Muscle of leg (tissue), 9 donors: ENCODE measurements around the gene EXOC3L1. TPM values are rescaled to one million over a fixed set of nuclear protein-coding genes. Genes with fewer than 3 reads are reported as not detected.

ENCODE experiments used
- polyA plus RNA-seq, 8 donors: library from polyadenylated mRNA; unstranded; fragments of 120-200 nt; gene quantifications; one replicate each; pipeline versions ENCODE4 v1.2.1 to v1.2.3, GENCODE V29; 2013; ENCODE audit warnings: inconsistent platforms in 1 of 8, low replicate concordance in 1 of 8; ENCODE audit not compliant: insufficient read length in 8 of 8, insufficient read depth in 1 of 8
- total RNA-seq: library from RNA; stranded (reverse); fragments of 120-200 nt; gene quantifications from one replicate; pipeline ENCODE4 v1.2.4, GENCODE V29; 2013

The EXOC3L1 gene
- total and polyA plus RNA-seq, 9 donors: 7.6 to 15.5 (median 11.4) TPM

Other genes starting within 250 kb of the EXOC3L1 start
- 0.22 TPM for gene CES3, start 228.9 kb downstream of the EXOC3L1 start, total RNA-seq
- 1 to 10 TPM in 1 of 8 donors, under 1 TPM in 7; 0.05 to 1.3 (median 0.34) TPM for gene CES3, start 228.9 kb downstream of the EXOC3L1 start, polyA plus RNA-seq
- 2.4 TPM for gene CES4A, start 201.5 kb downstream of the EXOC3L1 start, total RNA-seq
- gene CES4A, start 201.5 kb downstream of the EXOC3L1 start, polyA plus RNA-seq: 1 to 10 TPM; 1.5 to 5.3 (median 3.2) TPM
- gene CBFB, start 161.0 kb downstream of the EXOC3L1 start, total RNA-seq: 40.7 TPM
- 10 to 100 TPM; 31.6 to 70.3 (median 42.3) TPM for gene CBFB, start 161.0 kb downstream of the EXOC3L1 start, polyA plus RNA-seq
- gene PHAF1, start 80.2 kb downstream of the EXOC3L1 start, total RNA-seq: 12.9 TPM
- 10 to 100 TPM; 16.2 to 22.2 (median 18.1) TPM for gene PHAF1, start 80.2 kb downstream of the EXOC3L1 start, polyA plus RNA-seq
- gene B3GNT9, start 39.1 kb downstream of the EXOC3L1 start, total RNA-seq: 15.6 TPM
- gene B3GNT9, start 39.1 kb downstream of the EXOC3L1 start, polyA plus RNA-seq: 10 to 100 TPM in 6 of 8 donors, 1 to 10 TPM in 2; 7.7 to 18.8 (median 12.3) TPM
- gene TRADD, start 30.2 kb downstream of the EXOC3L1 start, total RNA-seq: 4.7 TPM
- 1 to 10 TPM; 3.7 to 4.9 (median 4.2) TPM for gene TRADD, start 30.2 kb downstream of the EXOC3L1 start, polyA plus RNA-seq
- gene FBXL8, start 30.2 kb downstream of the EXOC3L1 start, total RNA-seq: 2.1 TPM
- gene FBXL8, start 30.2 kb downstream of the EXOC3L1 start, polyA plus RNA-seq: 1 to 10 TPM; 1.2 to 3.1 (median 2.2) TPM
- gene HSF4, start 25.4 kb downstream of the EXOC3L1 start, total RNA-seq: 3.0 TPM
- gene HSF4, start 25.4 kb downstream of the EXOC3L1 start, polyA plus RNA-seq: 1 to 10 TPM; 2.1 to 4.7 (median 3.5) TPM
- 14.7 TPM for gene NOL3, start 19.6 kb downstream of the EXOC3L1 start, total RNA-seq
- gene NOL3, start 19.6 kb downstream of the EXOC3L1 start, polyA plus RNA-seq: 10 to 100 TPM; 18.4 to 44.7 (median 25.3) TPM
- gene MATCAP1, start 6.2 kb downstream of the EXOC3L1 start, total RNA-seq: 8.6 TPM
- 10 to 100 TPM; 13.3 to 25.9 (median 21.1) TPM for gene MATCAP1, start 6.2 kb downstream of the EXOC3L1 start, polyA plus RNA-seq
- 28.1 TPM for gene E2F4, start 2.0 kb upstream of the EXOC3L1 start, total RNA-seq
- 10 to 100 TPM; 41.8 to 51.1 (median 46.7) TPM for gene E2F4, start 2.0 kb upstream of the EXOC3L1 start, polyA plus RNA-seq
- gene ELMO3, start 9.0 kb upstream of the EXOC3L1 start, total RNA-seq: 0.80 TPM
- gene ELMO3, start 9.0 kb upstream of the EXOC3L1 start, polyA plus RNA-seq: 1 to 10 TPM in 6 of 8 donors, under 1 TPM in 2; 0.68 to 3.3 (median 1.4) TPM
- 22.3 TPM for gene TMEM208, start 37.0 kb upstream of the EXOC3L1 start, total RNA-seq
- gene TMEM208, start 37.0 kb upstream of the EXOC3L1 start, polyA plus RNA-seq: 10 to 100 TPM; 17.5 to 27.1 (median 22.1) TPM
- 9.7 TPM for gene FHOD1, start 57.3 kb upstream of the EXOC3L1 start, total RNA-seq
- 10 to 100 TPM; 14.6 to 31.1 (median 21.8) TPM for gene FHOD1, start 57.3 kb upstream of the EXOC3L1 start, polyA plus RNA-seq
- 0.40 TPM for gene SLC9A5, start 58.8 kb upstream of the EXOC3L1 start, total RNA-seq
- gene SLC9A5, start 58.8 kb upstream of the EXOC3L1 start, polyA plus RNA-seq: 1 to 10 TPM in 5 of 8 donors, under 1 TPM in 3; 0.71 to 1.8 (median 1.1) TPM
- gene PLEKHG4, start 89.4 kb upstream of the EXOC3L1 start, total RNA-seq: 13.2 TPM
- 10 to 100 TPM in 4 of 8 donors, 1 to 10 TPM in 4; 7.6 to 12.8 (median 10.1) TPM for gene PLEKHG4, start 89.4 kb upstream of the EXOC3L1 start, polyA plus RNA-seq
- gene KCTD19, start 136.6 kb upstream of the EXOC3L1 start, total RNA-seq: 0.04 TPM
- gene KCTD19, start 136.6 kb upstream of the EXOC3L1 start, polyA plus RNA-seq: under 1 TPM; 0.09 to 0.44 (median 0.24) TPM
- gene LRRC36, start 136.7 kb upstream of the EXOC3L1 start, total RNA-seq: 0.22 TPM
- gene LRRC36, start 136.7 kb upstream of the EXOC3L1 start, polyA plus RNA-seq: 1 to 10 TPM in 1 of 8 donors, under 1 TPM in 6, not detected in 1; 0.21 to 2.4 (median 0.42) TPM
- 230 TPM for gene TPPP3, start 203.4 kb upstream of the EXOC3L1 start, total RNA-seq
- 100 to 1,000 TPM; 387 to 805 (median 592) TPM for gene TPPP3, start 203.4 kb upstream of the EXOC3L1 start, polyA plus RNA-seq
- gene ZDHHC1, start 226.3 kb upstream of the EXOC3L1 start, total RNA-seq: 20.4 TPM
- 10 to 100 TPM; 19.7 to 42.4 (median 26.0) TPM for gene ZDHHC1, start 226.3 kb upstream of the EXOC3L1 start, polyA plus RNA-seq
- gene HSD11B2, start 241.0 kb upstream of the EXOC3L1 start, total RNA-seq: 5.3 TPM
- gene HSD11B2, start 241.0 kb upstream of the EXOC3L1 start, polyA plus RNA-seq: 10 to 100 TPM in 1 of 8 donors, 1 to 10 TPM in 7; 3.7 to 14.5 (median 7.9) TPM